Omental fat pad (tissue), 4 donors: Measurements from ENCODE around the gene ZFP69. TPM values are rescaled to one million over a fixed set of nuclear protein-coding genes. Genes with fewer than 3 reads are reported as not detected.

Experiments used
- ATAC-seq: fragments of 150-250 bp; one replicate; pipeline ENCODE4 v1.9.1; 2016; ENCODE audit warnings: mild to moderate bottlenecking, moderate library complexity; ENCODE audit not compliant: low FRiP score
- DNase-seq: peaks from one replicate; pipeline ENCODE4 v3.0.0-alpha.2; 2019; ENCODE audit warnings: low spot score
- CTCF ChIP-seq, 3 donors: fragments of 450-650 bp; IDR thresholded peaks; one replicate each; pipeline ENCODE4 v1.5.1; 2016 to 2017; ENCODE audit warnings: antibody characterized with exemption in 3 of 3, mild to moderate bottlenecking in 3 of 3, moderate library complexity in 2 of 3
- total RNA-seq, 4 donors: library from RNA; depleted of rRNA; stranded (reverse); fragments of >200 nt; gene quantifications; one replicate each; pipeline ENCODE4 v1.1.0, GENCODE V29; 2016

ZFP69 gene
- 1 to 10 TPM; 1.1 to 5.2 (median 2.6) TPM for total RNA-seq

- ATAC-seq (peak; percentile 90), DNase-seq (no peak)
- no peak for TF ChIP-seq CTCF (IDR thresholded peaks at IDR 0.05)
Observed at GRCh38 chr1:40476924-40477677, at the start of gene ZFP69. Gene ZFP69, plus strand, starts transcription at chr1:40477290. Its CDS starts 2,072 bp downstream, at chr1:40479362.

GRCh38 chr1:40431385-40431784 is 45.7 kb upstream of the ZFP69 start:
- DNase-seq (no peak), ATAC-seq (no peak)
- TF ChIP-seq CTCF (IDR thresholded peaks at IDR 0.05), result no peak

GRCh38 chr1:40432644-40433390 is 44.3 kb upstream of the ZFP69 start:
- DNase-seq (no peak), ATAC-seq (no peak)
- TF ChIP-seq CTCF (IDR thresholded peaks at IDR 0.05), result no peak

GRCh38 chr1:40435471-40435870 is 41.6 kb upstream of the ZFP69 start:
- TF ChIP-seq CTCF (IDR thresholded peaks at IDR 0.05), result no peak
- no peak for DNase-seq
- no peak for ATAC-seq

GRCh38 chr1:40435876-40436275 is 41.2 kb upstream of the ZFP69 start:
- ATAC-seq (no peak), DNase-seq (no peak)
- no peak for TF ChIP-seq CTCF (IDR thresholded peaks at IDR 0.05)

- no peak for ATAC-seq
- no peak for DNase-seq
- TF ChIP-seq CTCF (IDR thresholded peaks at IDR 0.05), result no peak
Observed at GRCh38 chr1:40438391-40439015, 38.6 kb upstream of the ZFP69 start.
